ENCODE measurements around the gene UMPS. TPM values are rescaled to one million over a fixed set of nuclear protein-coding genes. Genes with fewer than 3 reads are reported as not detected.

The UMPS gene
- total and polyA plus RNA-seq, 2 experiments from 2014 or later: 44.1 to 48.8 TPM

DNA sequence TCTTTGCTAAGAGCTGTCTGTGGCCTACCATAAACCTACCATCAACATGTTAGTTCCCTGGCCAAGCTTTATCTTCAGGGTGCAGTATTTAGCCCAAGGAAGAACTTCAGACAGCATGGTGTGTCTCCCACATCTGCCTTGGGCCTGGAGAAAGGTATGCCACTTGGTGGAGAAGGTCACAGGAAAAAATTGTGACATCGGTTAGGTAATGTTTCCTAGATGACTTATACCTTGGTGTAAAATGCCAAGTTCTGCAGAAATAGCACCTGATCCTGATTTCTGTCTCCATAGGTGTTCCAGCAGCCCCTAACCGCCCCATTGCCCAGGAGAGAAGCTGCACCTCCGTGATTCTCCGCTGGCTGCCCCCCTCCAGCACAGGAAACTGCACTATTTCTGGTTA is 33.0 kb upstream of the UMPS start:
- Histone ChIP-seq H3K4me2 (no peak overlapping the region), H3K79me2 (replicated peaks; ENCODE audit: insufficient read depth) (no peaks in the 10 kb centered on the region), H3K9me2 (ENCODE audit: insufficient read depth) (no peaks in the 10 kb centered on the region), H2AFZ (no peak overlapping the region), H3K27ac (ENCODE audit: low read depth) (no peak overlapping the region), H3K27me3 (ENCODE audit: insufficient read depth) (no peaks in the 10 kb centered on the region), H3K4me1 (ENCODE audit: insufficient read depth) (peaks cover 3% of the 10 kb centered on the region; the same call in 1 of the 2 replicates), H4K20me1 (replicated peaks; ENCODE audit: insufficient read depth) (no peaks in the 10 kb centered on the region), H3F3A (replicated peaks; ENCODE audit: low read depth) (no peaks in the 10 kb centered on the region), H3K36me3 (ENCODE audit: insufficient read depth) (no peaks in the 10 kb centered on the region), H3K4me3 (no peak overlapping the region)
- H3K27ac Mint-ChIP-seq: no peak overlapping the region
- DNase-seq (ENCODE audit: low spot score) (no peak), ATAC-seq (no peak)
- H3K4me1 Mint-ChIP-seq: peaks cover 4% of the 10 kb centered on the region; the same call in 1 of the 3 replicates
- no peaks in the 10 kb centered on the region for H3K36me3 Mint-ChIP-seq (ENCODE audit: low read depth)
- no peaks in the 10 kb centered on the region for H3K9me3 Mint-ChIP-seq
- TF ChIP-seq, protein P1, sequence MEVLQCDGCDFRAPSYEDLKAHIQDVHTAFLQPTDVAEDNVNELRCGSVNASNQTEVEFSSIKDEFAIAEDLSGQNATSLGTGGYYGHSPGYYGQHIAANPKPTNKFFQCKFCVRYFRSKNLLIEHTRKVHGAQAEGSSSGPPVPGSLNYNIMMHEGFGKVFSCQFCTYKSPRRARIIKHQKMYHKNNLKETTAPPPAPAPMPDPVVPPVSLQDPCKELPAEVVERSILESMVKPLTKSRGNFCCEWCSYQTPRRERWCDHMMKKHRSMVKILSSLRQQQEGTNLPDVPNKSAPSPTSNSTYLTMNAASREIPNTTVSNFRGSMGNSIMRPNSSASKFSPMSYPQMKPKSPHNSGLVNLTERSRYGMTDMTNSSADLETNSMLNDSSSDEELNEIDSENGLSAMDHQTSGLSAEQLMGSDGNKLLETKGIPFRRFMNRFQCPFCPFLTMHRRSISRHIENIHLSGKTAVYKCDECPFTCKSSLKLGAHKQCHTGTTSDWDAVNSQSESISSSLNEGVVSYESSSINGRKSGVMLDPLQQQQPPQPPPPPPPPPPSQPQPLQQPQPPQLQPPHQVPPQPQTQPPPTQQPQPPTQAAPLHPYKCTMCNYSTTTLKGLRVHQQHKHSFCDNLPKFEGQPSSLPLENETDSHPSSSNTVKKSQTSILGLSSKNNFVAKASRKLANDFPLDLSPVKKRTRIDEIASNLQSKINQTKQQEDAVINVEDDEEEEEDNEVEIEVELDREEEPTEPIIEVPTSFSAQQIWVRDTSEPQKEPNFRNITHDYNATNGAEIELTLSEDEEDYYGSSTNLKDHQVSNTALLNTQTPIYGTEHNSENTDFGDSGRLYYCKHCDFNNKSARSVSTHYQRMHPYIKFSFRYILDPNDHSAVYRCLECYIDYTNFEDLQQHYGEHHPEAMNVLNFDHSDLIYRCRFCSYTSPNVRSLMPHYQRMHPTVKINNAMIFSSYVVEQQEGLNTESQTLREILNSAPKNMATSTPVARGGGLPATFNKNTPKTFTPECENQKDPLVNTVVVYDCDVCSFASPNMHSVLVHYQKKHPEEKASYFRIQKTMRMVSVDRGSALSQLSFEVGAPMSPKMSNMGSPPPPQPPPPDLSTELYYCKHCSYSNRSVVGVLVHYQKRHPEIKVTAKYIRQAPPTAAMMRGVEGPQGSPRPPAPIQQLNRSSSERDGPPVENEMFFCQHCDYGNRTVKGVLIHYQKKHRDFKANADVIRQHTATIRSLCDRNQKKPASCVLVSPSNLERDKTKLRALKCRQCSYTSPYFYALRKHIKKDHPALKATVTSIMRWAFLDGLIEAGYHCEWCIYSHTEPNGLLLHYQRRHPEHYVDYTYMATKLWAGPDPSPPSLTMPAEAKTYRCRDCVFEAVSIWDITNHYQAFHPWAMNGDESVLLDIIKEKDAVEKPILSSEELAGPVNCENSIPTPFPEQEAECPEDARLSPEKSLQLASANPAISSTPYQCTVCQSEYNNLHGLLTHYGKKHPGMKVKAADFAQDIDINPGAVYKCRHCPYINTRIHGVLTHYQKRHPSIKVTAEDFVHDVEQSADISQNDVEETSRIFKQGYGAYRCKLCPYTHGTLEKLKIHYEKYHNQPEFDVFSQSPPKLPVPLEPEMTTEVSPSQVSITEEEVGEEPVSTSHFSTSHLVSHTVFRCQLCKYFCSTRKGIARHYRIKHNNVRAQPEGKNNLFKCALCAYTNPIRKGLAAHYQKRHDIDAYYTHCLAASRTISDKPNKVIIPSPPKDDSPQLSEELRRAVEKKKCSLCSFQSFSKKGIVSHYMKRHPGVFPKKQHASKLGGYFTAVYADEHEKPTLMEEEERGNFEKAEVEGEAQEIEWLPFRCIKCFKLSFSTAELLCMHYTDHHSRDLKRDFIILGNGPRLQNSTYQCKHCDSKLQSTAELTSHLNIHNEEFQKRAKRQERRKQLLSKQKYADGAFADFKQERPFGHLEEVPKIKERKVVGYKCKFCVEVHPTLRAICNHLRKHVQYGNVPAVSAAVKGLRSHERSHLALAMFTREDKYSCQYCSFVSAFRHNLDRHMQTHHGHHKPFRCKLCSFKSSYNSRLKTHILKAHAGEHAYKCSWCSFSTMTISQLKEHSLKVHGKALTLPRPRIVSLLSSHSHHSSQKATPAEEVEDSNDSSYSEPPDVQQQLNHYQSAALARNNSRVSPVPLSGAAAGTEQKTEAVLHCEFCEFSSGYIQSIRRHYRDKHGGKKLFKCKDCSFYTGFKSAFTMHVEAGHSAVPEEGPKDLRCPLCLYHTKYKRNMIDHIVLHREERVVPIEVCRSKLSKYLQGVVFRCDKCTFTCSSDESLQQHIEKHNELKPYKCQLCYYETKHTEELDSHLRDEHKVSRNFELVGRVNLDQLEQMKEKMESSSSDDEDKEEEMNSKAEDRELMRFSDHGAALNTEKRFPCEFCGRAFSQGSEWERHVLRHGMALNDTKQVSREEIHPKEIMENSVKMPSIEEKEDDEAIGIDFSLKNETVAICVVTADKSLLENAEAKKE (CRISPR knock-in tag; IDR thresholded peaks at IDR 0.05): no peak
- TF ChIP-seq ZNF331 (CRISPR knock-in tag; IDR thresholded peaks at IDR 0.05; ENCODE audit: low read depth) (no peak), NANOG (IDR thresholded peaks at IDR 0.05; ENCODE audit: borderline replicate concordance) (no peak), POLR2AphosphoS5 (IDR thresholded peaks at IDR 0.05; ENCODE audit: low read depth) (no peak), STAT1 (IDR thresholded peaks at IDR 0.05; ENCODE audit: unreplicated experiment) (no peak), CREB1 (CRISPR knock-in tag; IDR thresholded peaks at IDR 0.05; ENCODE audit: low read depth) (no peak), JUNB (IDR thresholded peaks at IDR 0.05; ENCODE audit: unreplicated experiment) (no peak), ZNF114 (CRISPR knock-in tag; IDR thresholded peaks at IDR 0.05) (no peak), EZH2 (IDR thresholded peaks at IDR 0.05; ENCODE audit: low read depth, unreplicated experiment) (no peak), EZH2phosphoT487 (IDR thresholded peaks at IDR 0.05; ENCODE audit: unreplicated experiment) (no peak)
- TF ChIP-seq, protein P2, sequence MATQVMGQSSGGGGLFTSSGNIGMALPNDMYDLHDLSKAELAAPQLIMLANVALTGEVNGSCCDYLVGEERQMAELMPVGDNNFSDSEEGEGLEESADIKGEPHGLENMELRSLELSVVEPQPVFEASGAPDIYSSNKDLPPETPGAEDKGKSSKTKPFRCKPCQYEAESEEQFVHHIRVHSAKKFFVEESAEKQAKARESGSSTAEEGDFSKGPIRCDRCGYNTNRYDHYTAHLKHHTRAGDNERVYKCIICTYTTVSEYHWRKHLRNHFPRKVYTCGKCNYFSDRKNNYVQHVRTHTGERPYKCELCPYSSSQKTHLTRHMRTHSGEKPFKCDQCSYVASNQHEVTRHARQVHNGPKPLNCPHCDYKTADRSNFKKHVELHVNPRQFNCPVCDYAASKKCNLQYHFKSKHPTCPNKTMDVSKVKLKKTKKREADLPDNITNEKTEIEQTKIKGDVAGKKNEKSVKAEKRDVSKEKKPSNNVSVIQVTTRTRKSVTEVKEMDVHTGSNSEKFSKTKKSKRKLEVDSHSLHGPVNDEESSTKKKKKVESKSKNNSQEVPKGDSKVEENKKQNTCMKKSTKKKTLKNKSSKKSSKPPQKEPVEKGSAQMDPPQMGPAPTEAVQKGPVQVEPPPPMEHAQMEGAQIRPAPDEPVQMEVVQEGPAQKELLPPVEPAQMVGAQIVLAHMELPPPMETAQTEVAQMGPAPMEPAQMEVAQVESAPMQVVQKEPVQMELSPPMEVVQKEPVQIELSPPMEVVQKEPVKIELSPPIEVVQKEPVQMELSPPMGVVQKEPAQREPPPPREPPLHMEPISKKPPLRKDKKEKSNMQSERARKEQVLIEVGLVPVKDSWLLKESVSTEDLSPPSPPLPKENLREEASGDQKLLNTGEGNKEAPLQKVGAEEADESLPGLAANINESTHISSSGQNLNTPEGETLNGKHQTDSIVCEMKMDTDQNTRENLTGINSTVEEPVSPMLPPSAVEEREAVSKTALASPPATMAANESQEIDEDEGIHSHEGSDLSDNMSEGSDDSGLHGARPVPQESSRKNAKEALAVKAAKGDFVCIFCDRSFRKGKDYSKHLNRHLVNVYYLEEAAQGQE (IDR thresholded peaks at IDR 0.05; ENCODE audit: unreplicated experiment): no peak
- TF ChIP-seq, protein P3, sequence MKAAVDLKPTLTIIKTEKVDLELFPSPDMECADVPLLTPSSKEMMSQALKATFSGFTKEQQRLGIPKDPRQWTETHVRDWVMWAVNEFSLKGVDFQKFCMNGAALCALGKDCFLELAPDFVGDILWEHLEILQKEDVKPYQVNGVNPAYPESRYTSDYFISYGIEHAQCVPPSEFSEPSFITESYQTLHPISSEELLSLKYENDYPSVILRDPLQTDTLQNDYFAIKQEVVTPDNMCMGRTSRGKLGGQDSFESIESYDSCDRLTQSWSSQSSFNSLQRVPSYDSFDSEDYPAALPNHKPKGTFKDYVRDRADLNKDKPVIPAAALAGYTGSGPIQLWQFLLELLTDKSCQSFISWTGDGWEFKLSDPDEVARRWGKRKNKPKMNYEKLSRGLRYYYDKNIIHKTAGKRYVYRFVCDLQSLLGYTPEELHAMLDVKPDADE (IDR thresholded peaks at IDR 0.05): no peak
- TF ChIP-seq, protein P4, sequence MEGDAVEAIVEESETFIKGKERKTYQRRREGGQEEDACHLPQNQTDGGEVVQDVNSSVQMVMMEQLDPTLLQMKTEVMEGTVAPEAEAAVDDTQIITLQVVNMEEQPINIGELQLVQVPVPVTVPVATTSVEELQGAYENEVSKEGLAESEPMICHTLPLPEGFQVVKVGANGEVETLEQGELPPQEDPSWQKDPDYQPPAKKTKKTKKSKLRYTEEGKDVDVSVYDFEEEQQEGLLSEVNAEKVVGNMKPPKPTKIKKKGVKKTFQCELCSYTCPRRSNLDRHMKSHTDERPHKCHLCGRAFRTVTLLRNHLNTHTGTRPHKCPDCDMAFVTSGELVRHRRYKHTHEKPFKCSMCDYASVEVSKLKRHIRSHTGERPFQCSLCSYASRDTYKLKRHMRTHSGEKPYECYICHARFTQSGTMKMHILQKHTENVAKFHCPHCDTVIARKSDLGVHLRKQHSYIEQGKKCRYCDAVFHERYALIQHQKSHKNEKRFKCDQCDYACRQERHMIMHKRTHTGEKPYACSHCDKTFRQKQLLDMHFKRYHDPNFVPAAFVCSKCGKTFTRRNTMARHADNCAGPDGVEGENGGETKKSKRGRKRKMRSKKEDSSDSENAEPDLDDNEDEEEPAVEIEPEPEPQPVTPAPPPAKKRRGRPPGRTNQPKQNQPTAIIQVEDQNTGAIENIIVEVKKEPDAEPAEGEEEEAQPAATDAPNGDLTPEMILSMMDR (conservative IDR thresholded peaks at IDR 0.05; ENCODE audit: low read depth in 2 of 2): no peak
- H3K27me3 Mint-ChIP-seq (ENCODE audit: insufficient read depth, low read depth, poor library complexity): peaks cover 2% of the 10 kb centered on the region
- H3K4me3 Mint-ChIP-seq: no peak overlapping the region

Data from GM23338 (cell line).